Thymus (tissue), 11 donors: ENCODE results near the gene C19orf81. TPM values are rescaled to one million over a fixed set of nuclear protein-coding genes. Genes with fewer than 3 reads are reported as not detected.

ENCODE experiments used
- DNase-seq, 9 donors: peaks; one replicate each; pipeline ENCODE4 v3.0.0-alpha.2; 2013; ENCODE audit warnings: low spot score in 9 of 9, low read depth in 6 of 9, missing footprints in 1 of 9
- H3K27ac ChIP-seq, 2 donors: one replicate each; pipeline ENCODE4 v1.5.1; 2013; ENCODE audit warnings: control low read depth in 1 of 2, low read depth in 1 of 2, low read length in 1 of 2, mild to moderate bottlenecking in 1 of 2, moderate library complexity in 1 of 2
- H3K27me3 ChIP-seq, 2 donors: one replicate each; pipeline ENCODE4 v1.5.1; 2013; ENCODE audit warnings: low read length in 1 of 2; ENCODE audit not compliant: control insufficient read depth in 2 of 2, insufficient read depth in 1 of 2
- H3K36me3 ChIP-seq, 2 donors: one replicate each; pipeline ENCODE4 v1.5.1; 2013; ENCODE audit warnings: low read length in 1 of 2, mild to moderate bottlenecking in 1 of 2, moderate library complexity in 1 of 2; ENCODE audit not compliant: control insufficient read depth in 2 of 2, insufficient read depth in 2 of 2
- H3K4me1 ChIP-seq, 2 donors: one replicate each; pipeline ENCODE4 v1.5.1; 2013; ENCODE audit warnings: low read length in 2 of 2; ENCODE audit not compliant: control insufficient read depth in 2 of 2, insufficient read depth in 2 of 2
- H3K4me3 ChIP-seq, 2 donors: one replicate each; pipeline ENCODE4 v1.5.1; 2013; ENCODE audit warnings: low read length in 2 of 2, control low read depth in 1 of 2, mild to moderate bottlenecking in 1 of 2
- H3K9me3 ChIP-seq, 2 donors: one replicate each; pipeline ENCODE4 v1.5.1; 2013; ENCODE audit warnings: low read length in 1 of 2, mild to moderate bottlenecking in 1 of 2; ENCODE audit not compliant: control insufficient read depth in 2 of 2, insufficient read depth in 1 of 2
- WGBS: extraction: QIAGEN DNeasy Blood & Tissue Kit; methylation state at CpG from one replicate; pipeline ENCODE4 v1.1.7; 2013; 5-methylcytosine and 5-hydroxymethylcytosine counted together
- polyA plus RNA-seq: library from polyadenylated mRNA; stranded (reverse); fragments of 200-250 nt; gene quantifications from one replicate; pipeline ENCODE4 v1.2.3, GENCODE V29; 2013
- total RNA-seq: library from RNA; stranded (reverse); fragments of 120-200 nt; gene quantifications from one replicate; pipeline ENCODE4 v1.2.4, GENCODE V29; 2013
- donor health status: healthy.

The C19orf81 gene
- total and polyA plus RNA-seq, 2 donors: 0.61 TPM; not detected in 1

- H3K27me3 ChIP-seq: peaks cover 19 to 38% of the 10 kb centered on the region in 2 donors
- H3K9me3 ChIP-seq: no peaks in the 10 kb centered on the region
- WGBS: 44% methylated on average over 50 of the region's 50 CpGs
- DNase-seq: no peak
- no peak overlapping the region for H3K4me3 ChIP-seq
- no peaks in the 10 kb centered on the region for H3K36me3 ChIP-seq
- no peaks in the 10 kb centered on the region for H3K4me1 ChIP-seq
- no peak overlapping the region for H3K27ac ChIP-seq
Observed at GRCh38 chr19:50686310-50687032, 37.2 kb downstream of the C19orf81 start.

GRCh38 chr19:50688766-50689165 is 39.5 kb downstream of the C19orf81 start:
- H3K9me3 ChIP-seq: no peaks in the 10 kb centered on the region
- H3K27ac ChIP-seq: no peak overlapping the region
- no peak for DNase-seq
- WGBS: 74% methylated on average over 19 of the region's 19 CpGs
- H3K27me3 ChIP-seq: peaks cover 29 to 53% of the 10 kb centered on the region in 2 donors
- no peak overlapping the region for H3K4me3 ChIP-seq
- no peaks in the 10 kb centered on the region for H3K4me1 ChIP-seq
- no peaks in the 10 kb centered on the region for H3K36me3 ChIP-seq

GRCh38 chr19:50690439-50690838 is 41.2 kb downstream of the C19orf81 start:
- peaks cover under 1% of the 10 kb centered on the region in 2 donors for H3K4me1 ChIP-seq
- 85% methylated on average over 7 of the region's 7 CpGs for WGBS
- H3K4me3 ChIP-seq: no peak overlapping the region
- H3K36me3 ChIP-seq: no peaks in the 10 kb centered on the region
- H3K9me3 ChIP-seq: no peaks in the 10 kb centered on the region
- DNase-seq: no peak
- peaks cover 46 to 59% of the 10 kb centered on the region in 2 donors for H3K27me3 ChIP-seq
- H3K27ac ChIP-seq: no peak overlapping the region

GRCh38 chr19:50693064-50693975 is 44.1 kb downstream of the C19orf81 start:
- H3K36me3 ChIP-seq: no peaks in the 10 kb centered on the region
- WGBS: 12% methylated on average over 23 of the region's 23 CpGs
- peaks cover 3 to 4% of the 10 kb centered on the region in 2 donors for H3K4me1 ChIP-seq
- H3K27me3 ChIP-seq: peaks cover 39 to 52% of the 10 kb centered on the region in 2 donors
- H3K9me3 ChIP-seq: peaks cover 0 to 1% of the 10 kb centered on the region in 2 donors
- no peak for DNase-seq
- no peak overlapping the region for H3K4me3 ChIP-seq
- H3K27ac ChIP-seq: no peak overlapping the region

- Histone ChIP-seq H3K36me3 (no peaks in the 10 kb centered on the region), H3K9me3 (peaks cover 0 to 1% of the 10 kb centered on the region in 2 donors), H3K4me1 (peaks cover 3 to 4% of the 10 kb centered on the region in 2 donors), H3K4me3 (no peak overlapping the region), H3K27ac (no peak overlapping the region), H3K27me3 (peaks cover 37 to 49% of the 10 kb centered on the region in 2 donors)
- WGBS: 4% methylated on average over 44 of the region's 51 CpGs
- no peak for DNase-seq
Observed at GRCh38 chr19:50694815-50695145, 45.5 kb downstream of the C19orf81 start.

GRCh38 chr19:50695251-50696093 is 46.2 kb downstream of the C19orf81 start:
- peak in 2 of 9 donors; percentile 37 to 53 for DNase-seq
- peaks cover 3 to 4% of the 10 kb centered on the region in 2 donors for H3K4me1 ChIP-seq
- no peak overlapping the region for H3K27ac ChIP-seq
- peaks cover 0 to 1% of the 10 kb centered on the region in 2 donors for H3K9me3 ChIP-seq
- H3K27me3 ChIP-seq: peaks cover 37 to 49% of the 10 kb centered on the region in 2 donors
- 4% methylated on average over 80 of the region's 81 CpGs for WGBS
- H3K36me3 ChIP-seq: no peaks in the 10 kb centered on the region
- no peak overlapping the region for H3K4me3 ChIP-seq

- no peaks in the 10 kb centered on the region for H3K36me3 ChIP-seq
- H3K4me1 ChIP-seq: peaks cover 3 to 4% of the 10 kb centered on the region in 2 donors
- 54% methylated on average over 15 of the region's 15 CpGs for WGBS
- H3K27ac ChIP-seq: no peak overlapping the region
- DNase-seq: no peak
- peaks cover 37 to 49% of the 10 kb centered on the region in 2 donors for H3K27me3 ChIP-seq
- no peak overlapping the region for H3K4me3 ChIP-seq
- H3K9me3 ChIP-seq: peaks cover 0 to 1% of the 10 kb centered on the region in 2 donors
Observed at GRCh38 chr19:50696094-50696483, 46.8 kb downstream of the C19orf81 start.

GRCh38 chr19:50697414-50698124 is 48.3 kb downstream of the C19orf81 start:
- DNase-seq: no peak
- no peak overlapping the region for H3K4me3 ChIP-seq
- 83% methylated on average over 13 of the region's 13 CpGs for WGBS
- H3K27ac ChIP-seq: no peak overlapping the region
- H3K9me3 ChIP-seq: peaks cover 0 to 1% of the 10 kb centered on the region in 2 donors
- H3K27me3 ChIP-seq: peaks cover 38 to 50% of the 10 kb centered on the region in 2 donors
- no peaks in the 10 kb centered on the region for H3K36me3 ChIP-seq
- peaks cover 3 to 4% of the 10 kb centered on the region in 2 donors for H3K4me1 ChIP-seq
